Nephron progenitor cell (in vitro differentiated cells): ENCODE results near the gene WFDC5.
A peak's percentile ranks its signal among the peaks of the same experiment; 100 is the strongest.

Experiments
- DNase-seq: peaks from one replicate; pipeline ENCODE4 v3.0.0; 2021
- H3K27ac Mint-ChIP-seq: 2 replicates; pipeline ENCODE4 v1.8.0; 2021; ENCODE audit warnings: mild to moderate bottlenecking, moderate library complexity, mixed read lengths
- H3K27me3 Mint-ChIP-seq: 2 replicates; pipeline ENCODE4 v1.8.0; 2021; ENCODE audit warnings: mild to moderate bottlenecking, low read depth, mixed read lengths; ENCODE audit not compliant: poor library complexity
- H3K36me3 Mint-ChIP-seq: 2 replicates; pipeline ENCODE4 v1.8.0; 2021; ENCODE audit warnings: low read depth, mixed read lengths
- H3K4me1 Mint-ChIP-seq: 2 replicates; pipeline ENCODE4 v1.8.0; 2021; ENCODE audit warnings: mixed read lengths
- H3K4me3 Mint-ChIP-seq: 2 replicates; pipeline ENCODE4 v1.8.0; 2021; ENCODE audit warnings: mild to moderate bottlenecking, moderate library complexity, mixed read lengths
- H3K9me3 Mint-ChIP-seq: 2 replicates; pipeline ENCODE4 v1.8.0; 2021; ENCODE audit warnings: mild to moderate bottlenecking, moderate library complexity, mixed read lengths
- TF ChIP-seq, protein P1 (sequence below): fragments of 200-600 bp; sonication (generic); IDR thresholded peaks from 2 replicates; pipeline ENCODE4 v1.5.0; 2021; ENCODE audit warnings: antibody characterized with exemption

WFDC5 gene

DNA sequence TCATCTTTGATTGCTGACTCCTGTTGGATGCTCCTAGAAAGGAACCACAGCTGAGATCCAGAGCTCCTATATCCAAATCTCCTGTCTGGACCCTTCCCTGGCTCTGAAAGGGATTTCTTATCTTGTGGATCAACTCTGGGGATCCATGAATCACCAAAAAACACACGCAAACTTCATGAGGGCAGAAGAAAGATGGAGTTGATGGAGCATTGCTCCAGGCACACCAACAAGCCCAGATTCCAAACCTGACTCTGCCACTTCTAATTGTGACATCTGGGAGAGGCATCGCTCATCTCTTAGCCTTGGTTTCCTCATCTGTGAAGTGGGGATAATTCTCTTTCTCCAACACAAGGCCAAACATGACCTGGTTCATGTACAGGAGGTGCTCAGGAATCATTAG, 20.8 kb downstream of the WFDC5 start:
- H3K27ac Mint-ChIP-seq, result no peak overlapping the region
- H3K9me3 Mint-ChIP-seq, result peaks cover 4% of the 10 kb centered on the region
- no peaks in the 10 kb centered on the region for H3K36me3 Mint-ChIP-seq
- TF ChIP-seq, protein P1, sequence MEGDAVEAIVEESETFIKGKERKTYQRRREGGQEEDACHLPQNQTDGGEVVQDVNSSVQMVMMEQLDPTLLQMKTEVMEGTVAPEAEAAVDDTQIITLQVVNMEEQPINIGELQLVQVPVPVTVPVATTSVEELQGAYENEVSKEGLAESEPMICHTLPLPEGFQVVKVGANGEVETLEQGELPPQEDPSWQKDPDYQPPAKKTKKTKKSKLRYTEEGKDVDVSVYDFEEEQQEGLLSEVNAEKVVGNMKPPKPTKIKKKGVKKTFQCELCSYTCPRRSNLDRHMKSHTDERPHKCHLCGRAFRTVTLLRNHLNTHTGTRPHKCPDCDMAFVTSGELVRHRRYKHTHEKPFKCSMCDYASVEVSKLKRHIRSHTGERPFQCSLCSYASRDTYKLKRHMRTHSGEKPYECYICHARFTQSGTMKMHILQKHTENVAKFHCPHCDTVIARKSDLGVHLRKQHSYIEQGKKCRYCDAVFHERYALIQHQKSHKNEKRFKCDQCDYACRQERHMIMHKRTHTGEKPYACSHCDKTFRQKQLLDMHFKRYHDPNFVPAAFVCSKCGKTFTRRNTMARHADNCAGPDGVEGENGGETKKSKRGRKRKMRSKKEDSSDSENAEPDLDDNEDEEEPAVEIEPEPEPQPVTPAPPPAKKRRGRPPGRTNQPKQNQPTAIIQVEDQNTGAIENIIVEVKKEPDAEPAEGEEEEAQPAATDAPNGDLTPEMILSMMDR, result no peak
- H3K27me3 Mint-ChIP-seq, result peaks cover 45% of the 10 kb centered on the region
- H3K4me1 Mint-ChIP-seq, result no peaks in the 10 kb centered on the region
- DNase-seq, result no peak
- H3K4me3 Mint-ChIP-seq, result no peak overlapping the region

DNA sequence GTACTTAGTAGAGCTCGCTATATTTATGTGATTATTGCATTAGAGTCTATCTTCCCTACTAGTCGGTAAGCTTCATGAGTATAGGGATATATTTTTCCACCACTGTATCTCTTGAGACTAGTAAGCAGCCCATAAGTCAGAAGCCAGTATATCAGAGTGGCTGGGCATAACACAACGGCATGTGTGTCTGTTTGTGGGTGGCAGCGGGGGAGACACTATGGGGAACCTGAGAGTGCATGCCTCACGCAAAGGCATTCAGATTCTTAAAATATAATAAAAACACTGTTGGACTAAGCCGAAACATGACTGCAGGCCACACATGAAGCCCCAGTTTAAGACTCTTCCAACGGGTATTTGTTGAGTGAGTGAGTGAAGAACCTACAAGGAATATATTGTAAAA, 22.1 kb downstream of the WFDC5 start:
- Mint-ChIP-seq H3K4me3 (no peak overlapping the region), H3K9me3 (peaks cover 4% of the 10 kb centered on the region), H3K27ac (no peak overlapping the region), H3K4me1 (peaks cover 3% of the 10 kb centered on the region), H3K27me3 (peaks cover 33% of the 10 kb centered on the region), H3K36me3 (no peaks in the 10 kb centered on the region)
- TF ChIP-seq, protein P1, result no peak
- no peak for DNase-seq

DNA sequence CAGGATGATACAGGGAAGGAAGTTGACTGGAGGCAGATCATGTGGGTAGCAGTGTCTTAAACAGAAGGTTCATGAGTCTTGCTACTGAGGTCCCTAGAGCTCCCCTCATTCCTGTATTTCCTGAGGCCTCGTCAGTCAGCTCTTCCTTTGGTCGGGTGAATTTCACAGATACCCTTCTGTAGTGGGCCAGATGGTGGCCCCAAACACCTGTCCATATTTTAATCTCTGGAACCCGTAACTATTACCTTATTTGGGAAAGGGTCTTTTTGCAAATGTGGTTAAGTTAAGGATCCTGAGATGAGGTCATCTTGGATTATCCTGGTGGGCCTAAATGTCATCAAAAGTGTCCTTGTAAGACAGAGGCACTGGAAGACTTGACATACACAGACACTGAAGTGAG, 23.6 kb downstream of the WFDC5 start:
- peaks cover 20% of the 10 kb centered on the region for H3K27me3 Mint-ChIP-seq
- TF ChIP-seq, protein P1, result no peak
- no peaks in the 10 kb centered on the region for H3K9me3 Mint-ChIP-seq
- H3K36me3 Mint-ChIP-seq, result peaks cover 4% of the 10 kb centered on the region
- peak overlapping the region; percentile 69 for H3K27ac Mint-ChIP-seq
- DNase-seq, result no peak
- H3K4me1 Mint-ChIP-seq, result peaks cover 4% of the 10 kb centered on the region
- H3K4me3 Mint-ChIP-seq, result no peak overlapping the region

DNA sequence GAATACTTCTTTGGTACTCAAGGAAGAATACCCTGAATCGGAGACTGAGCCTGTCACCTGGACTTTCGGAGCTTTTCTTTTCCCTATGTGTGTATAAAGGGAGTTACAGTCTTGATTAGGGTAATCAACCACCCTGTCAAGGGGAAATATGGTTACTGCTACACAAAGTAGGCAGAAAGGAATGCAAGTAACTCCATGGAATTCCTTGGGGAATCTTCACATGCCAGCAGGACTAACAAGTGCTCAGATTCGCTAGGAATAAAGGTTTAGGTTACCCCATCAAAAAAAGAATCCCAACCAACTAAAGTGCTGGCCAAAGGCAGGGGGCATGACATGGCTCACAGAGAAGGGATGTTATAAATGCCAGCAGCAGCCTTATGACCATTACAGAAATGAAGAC, 24.5 kb downstream of the WFDC5 start:
- H3K27ac Mint-ChIP-seq, result no peak overlapping the region
- peaks cover 13% of the 10 kb centered on the region for H3K27me3 Mint-ChIP-seq
- no peak for DNase-seq
- H3K9me3 Mint-ChIP-seq, result peaks cover 4% of the 10 kb centered on the region
- H3K36me3 Mint-ChIP-seq, result peaks cover 11% of the 10 kb centered on the region
- no peak overlapping the region for H3K4me3 Mint-ChIP-seq
- TF ChIP-seq, protein P1, result no peak
- H3K4me1 Mint-ChIP-seq, result peaks cover 4% of the 10 kb centered on the region

DNA sequence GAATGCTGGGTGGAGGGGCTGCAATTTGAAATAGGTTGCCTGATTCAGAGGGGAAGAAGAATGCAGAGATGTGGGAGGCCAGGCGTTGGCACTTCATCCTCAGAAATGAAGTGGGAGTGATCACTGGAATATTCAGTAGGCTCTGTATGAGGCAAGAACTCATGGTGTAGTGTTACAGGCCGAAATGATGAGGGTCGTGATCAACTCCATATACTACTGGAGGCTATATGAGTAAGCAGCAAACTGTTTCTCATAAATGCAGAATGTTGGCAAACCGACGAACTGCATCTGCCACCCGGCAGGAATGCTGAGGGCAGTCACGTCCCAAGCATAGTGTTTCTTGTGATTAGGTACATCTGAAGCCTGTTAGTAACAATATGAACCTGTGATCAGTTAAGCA, 26.7 kb downstream of the WFDC5 start:
- no peak overlapping the region for H3K4me3 Mint-ChIP-seq
- peaks cover 4% of the 10 kb centered on the region for H3K4me1 Mint-ChIP-seq
- peaks cover 16% of the 10 kb centered on the region for H3K36me3 Mint-ChIP-seq
- TF ChIP-seq, protein P1, result no peak
- peaks cover 6% of the 10 kb centered on the region for H3K9me3 Mint-ChIP-seq
- H3K27ac Mint-ChIP-seq, result no peak overlapping the region
- H3K27me3 Mint-ChIP-seq, result no peaks in the 10 kb centered on the region
- no peak for DNase-seq

DNA sequence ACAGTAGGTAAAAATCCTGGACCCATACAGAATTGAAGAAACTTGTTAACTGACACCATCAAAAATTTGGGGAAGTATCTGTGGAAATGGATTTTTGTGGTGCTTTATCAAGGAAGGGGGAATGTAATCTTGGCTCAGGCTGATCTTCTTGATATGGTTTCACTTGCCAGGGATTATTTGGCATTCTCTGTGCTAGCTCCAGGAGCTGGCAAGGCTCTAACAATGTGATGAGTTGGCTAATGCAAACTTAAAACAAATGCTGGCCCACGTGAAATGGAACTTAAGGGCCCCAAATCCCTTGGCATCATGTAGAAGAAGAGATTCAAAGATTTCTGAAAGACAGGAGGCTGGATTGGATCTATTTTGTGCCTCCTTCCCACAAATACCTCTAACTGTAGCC, 27.2 kb downstream of the WFDC5 start:
- peaks cover 4% of the 10 kb centered on the region for H3K4me1 Mint-ChIP-seq
- no peak for DNase-seq
- no peaks in the 10 kb centered on the region for H3K27me3 Mint-ChIP-seq
- no peak overlapping the region for H3K27ac Mint-ChIP-seq
- TF ChIP-seq, protein P1, result no peak
- H3K36me3 Mint-ChIP-seq, result peaks cover 20% of the 10 kb centered on the region
- H3K9me3 Mint-ChIP-seq, result peaks cover 10% of the 10 kb centered on the region
- H3K4me3 Mint-ChIP-seq, result no peak overlapping the region
